H9 (cell line): ENCODE data around the gene SLC25A39. TPM values are rescaled to one million over a fixed set of nuclear protein-coding genes. Genes with fewer than 3 reads are reported as not detected.

Experiments
- DNase-seq: peaks from one replicate; pipeline ENCODE4 v3.0.0-alpha.2; 2017
- H2AFZ ChIP-seq: one replicate; pipeline ENCODE4 v1.6.1; 2013; ENCODE audit warnings: mild to moderate bottlenecking, low read length, control low read depth, moderate library complexity
- H2AK5ac ChIP-seq: 2 replicates; pipeline ENCODE4 v1.6.1; 2013; ENCODE audit warnings: low read length, control low read depth, mixed read lengths; ENCODE audit not compliant: insufficient read length
- H2BK120ac ChIP-seq: one replicate; pipeline ENCODE4 v1.6.1; 2013; ENCODE audit warnings: low read depth, mild to moderate bottlenecking, low read length, control low read depth, inconsistent platforms; ENCODE audit not compliant: poor library complexity, severe bottlenecking
- H2BK12ac ChIP-seq: 2 replicates; pipeline ENCODE4 v1.6.1; 2013; ENCODE audit warnings: low read length, control low read depth, mixed read lengths, low read depth; ENCODE audit not compliant: insufficient read length
- H2BK15ac ChIP-seq: 2 replicates; pipeline ENCODE4 v1.6.1; 2013; ENCODE audit warnings: low read depth, low read length, control low read depth
- H2BK20ac ChIP-seq: one replicate; pipeline ENCODE4 v1.6.1; 2013; ENCODE audit warnings: low read depth, mild to moderate bottlenecking, low read length, control low read depth, inconsistent platforms; ENCODE audit not compliant: poor library complexity, severe bottlenecking
- H2BK5ac ChIP-seq: 2 replicates; pipeline ENCODE4 v1.6.1; 2013; ENCODE audit warnings: low read length, control low read depth, mixed read lengths; ENCODE audit not compliant: insufficient read length
- H3K14ac ChIP-seq: 2 replicates; pipeline ENCODE4 v1.6.1; 2013; ENCODE audit warnings: low read length, control low read depth; ENCODE audit not compliant: insufficient read depth
- H3K18ac ChIP-seq: 2 replicates; pipeline ENCODE4 v1.6.1; 2013; ENCODE audit warnings: low read depth, mild to moderate bottlenecking, mixed read lengths, low read length, control low read depth; ENCODE audit not compliant: insufficient read length
- H3K23ac ChIP-seq: 2 replicates; pipeline ENCODE4 v1.6.1; 2013; ENCODE audit warnings: low read length, control low read depth, mixed read lengths, low read depth; ENCODE audit not compliant: insufficient read length
- H3K23me2 ChIP-seq: 2 replicates; pipeline ENCODE4 v1.6.1; 2013; ENCODE audit warnings: low read depth, mild to moderate bottlenecking, mixed read lengths, low read length, control low read depth; ENCODE audit not compliant: insufficient read length, poor library complexity, severe bottlenecking
- H3K27ac ChIP-seq: 2 replicates; pipeline ENCODE4 v1.5.1; 2013; ENCODE audit warnings: low read length, control low read depth, mixed read lengths, low read depth; ENCODE audit not compliant: insufficient read length
- H3K27me3 ChIP-seq: 2 replicates; pipeline ENCODE4 v1.6.1; 2013; ENCODE audit warnings: low read length, control low read depth, inconsistent platforms; ENCODE audit not compliant: insufficient read depth
- H3K4ac ChIP-seq: 2 replicates; pipeline ENCODE4 v1.6.1; 2013; ENCODE audit warnings: low read depth, mild to moderate bottlenecking, control low read depth, inconsistent platforms, low read length, moderate library complexity
- H3K4me1 ChIP-seq: 2 replicates; pipeline ENCODE4 v1.6.1; 2013; ENCODE audit warnings: low read length, control low read depth, inconsistent platforms; ENCODE audit not compliant: insufficient read depth
- H3K4me2 ChIP-seq: 2 replicates; pipeline ENCODE4 v1.6.1; 2013; ENCODE audit warnings: low read length, control low read depth, mixed read lengths; ENCODE audit not compliant: insufficient read length, insufficient read depth
- H3K56ac ChIP-seq: 2 replicates; pipeline ENCODE4 v1.6.1; 2013; ENCODE audit warnings: low read depth, mild to moderate bottlenecking, mixed read lengths, low read length, control low read depth; ENCODE audit not compliant: insufficient read length
- H3K79me1 ChIP-seq: 2 replicates; pipeline ENCODE4 v1.6.1; 2013; ENCODE audit warnings: low read depth, mild to moderate bottlenecking, moderate library complexity, low read length, control low read depth, inconsistent platforms; ENCODE audit not compliant: insufficient read depth, poor library complexity, severe bottlenecking
- H3K79me2 ChIP-seq: 2 replicates; pipeline ENCODE4 v1.6.1; 2013; ENCODE audit warnings: low read length, control low read depth, inconsistent platforms; ENCODE audit not compliant: insufficient read depth
- H3K9ac ChIP-seq: 2 replicates; pipeline ENCODE4 v1.6.1; 2013; ENCODE audit warnings: low read length, control low read depth, mixed read lengths; ENCODE audit not compliant: insufficient read length; ENCODE audit errors: extremely low read depth
- H3K9me3 ChIP-seq: one replicate; pipeline ENCODE4 v1.6.1; 2013; ENCODE audit warnings: low read depth, low read length, inconsistent platforms; ENCODE audit not compliant: control insufficient read depth
- H3T11ph ChIP-seq: one replicate; pipeline ENCODE4 v1.6.1; 2013; ENCODE audit warnings: mild to moderate bottlenecking, low read length, control low read depth, inconsistent platforms
- H4K20me1 ChIP-seq: one replicate; pipeline ENCODE4 v1.6.1; 2013; ENCODE audit not compliant: control insufficient read depth, insufficient read length, insufficient read depth
- H4K5ac ChIP-seq: 2 replicates; pipeline ENCODE4 v1.6.1; 2013; ENCODE audit warnings: low read depth, mild to moderate bottlenecking, mixed read lengths, low read length, control low read depth; ENCODE audit not compliant: insufficient read length
- H4K8ac ChIP-seq: replicated peaks from 2 replicates; pipeline ENCODE4 v1.6.1; 2013; ENCODE audit warnings: low read length, control low read depth, mixed read lengths, low read depth; ENCODE audit not compliant: insufficient read length
- H4K91ac ChIP-seq: 2 replicates; pipeline ENCODE4 v1.6.1; 2013; ENCODE audit warnings: low read depth, mild to moderate bottlenecking, moderate library complexity, mixed read lengths, low read length, control low read depth; ENCODE audit not compliant: insufficient read length
- H3K27ac Mint-ChIP-seq, 3 experiments: 2 replicates in 2 of 3; 3 replicates in 1 of 3; pipeline ENCODE4 v1.8.0; 2020 to 2021; ENCODE audit warnings: mixed read lengths in 3 of 3, mild to moderate bottlenecking in 1 of 3, moderate library complexity in 1 of 3
- H3K27me3 Mint-ChIP-seq: 2 replicates; pipeline ENCODE4 v1.8.0; 2021; ENCODE audit warnings: low read depth, mild to moderate bottlenecking, moderate library complexity, mixed read lengths
- H3K36me3 Mint-ChIP-seq, 3 experiments: 2 replicates in 2 of 3; 3 replicates in 1 of 3; pipeline ENCODE4 v1.8.0; 2020 to 2021; ENCODE audit warnings: low read depth in 3 of 3, mixed read lengths in 3 of 3; ENCODE audit not compliant: insufficient read depth in 1 of 3
- H3K4me1 Mint-ChIP-seq, 2 experiments: 2 replicates each; pipeline ENCODE4 v1.8.0; 2020; ENCODE audit warnings: mixed read lengths in 2 of 2
- H3K4me3 Mint-ChIP-seq, 2 experiments: 2 replicates in 1 of 2; 3 replicates in 1 of 2; pipeline ENCODE4 v1.8.0; 2020 to 2021; ENCODE audit warnings: mild to moderate bottlenecking in 2 of 2, mixed read lengths in 2 of 2, moderate library complexity in 1 of 2
- H3K9me3 Mint-ChIP-seq, 2 experiments: 2 replicates in 1 of 2; 3 replicates in 1 of 2; pipeline ENCODE4 v1.8.0; 2020; ENCODE audit warnings: mild to moderate bottlenecking in 2 of 2, mixed read lengths in 2 of 2, moderate library complexity in 1 of 2
- CTCF ChIP-seq: fragments of 200-600 bp; sonication (generic); conservative IDR thresholded peaks from 3 replicates; pipeline ENCODE4 v1.8.0; 2021; ENCODE audit warnings: antibody characterized with exemption, mild to moderate bottlenecking
- WGBS: extraction: QIAGEN DNeasy Blood & Tissue Kit; methylation state at CpG from one replicate; pipeline ENCODE4 v1.1.7; 2013; ENCODE audit warnings: missing lambda C conversion rate, low lambda C conversion rate, mixed read lengths; ENCODE audit not compliant: insufficient read length; ENCODE audit errors: extremely low coverage; 5-methylcytosine and 5-hydroxymethylcytosine counted together
- total RNA-seq: library from RNA; stranded (reverse); gene quantifications from 2 replicates; pipeline ENCODE4 v1.2.1, GENCODE V29; 2021

The SLC25A39 gene
- total RNA-seq, 1 experiment from 2014 or later: 227 TPM

GRCh38 chr17:44311562-44312181 lies 13.0 kb downstream of the SLC25A39 start:
- H3K56ac ChIP-seq: no peak overlapping the region
- H4K8ac ChIP-seq: no peak overlapping the region
- no peaks in the 10 kb centered on the region for H3K36me3 Mint-ChIP-seq
- H3K27ac Mint-ChIP-seq: no peak overlapping the region; a peak in 1 of 7 replicates
- no peak overlapping the region for H2BK15ac ChIP-seq
- no peaks in the 10 kb centered on the region for H3K9me3 ChIP-seq
- no peak overlapping the region for H3K4me2 ChIP-seq
- H4K91ac ChIP-seq: no peak overlapping the region
- peaks cover 27% of the 10 kb centered on the region for H3K23me2 ChIP-seq
- H3K4me3 Mint-ChIP-seq: no peak overlapping the region
- no CpG with 5 or more reads among the region's 5 CpGs for WGBS
- peaks cover 7% of the 10 kb centered on the region; the same call in 1 of the 2 replicates for H3K4me1 ChIP-seq
- no peak overlapping the region for H3K14ac ChIP-seq
- no peak overlapping the region for H3T11ph ChIP-seq
- H3K23ac ChIP-seq: no peak overlapping the region
- no peak overlapping the region for H2AK5ac ChIP-seq
- H4K20me1 ChIP-seq: peaks cover 2% of the 10 kb centered on the region
- no peak overlapping the region for H3K18ac ChIP-seq
- H2BK5ac ChIP-seq: no peak overlapping the region
- peaks cover 8% of the 10 kb centered on the region; the same call in 1 of the 2 replicates for H3K27me3 ChIP-seq
- no peaks in the 10 kb centered on the region for H3K79me2 ChIP-seq
- H3K27ac ChIP-seq: no peak overlapping the region
- H3K4me1 Mint-ChIP-seq: peaks cover 43 to 57% of the 10 kb centered on the region in 2 experiments
- H2BK20ac ChIP-seq: no peak overlapping the region
- no peak overlapping the region for H2AFZ ChIP-seq
- H2BK12ac ChIP-seq: no peak overlapping the region
- H3K27me3 Mint-ChIP-seq: peaks cover 42% of the 10 kb centered on the region
- TF ChIP-seq CTCF: no peak
- no peak overlapping the region for H4K5ac ChIP-seq
- H3K9me3 Mint-ChIP-seq: no peaks in the 10 kb centered on the region
- no peak overlapping the region for H2BK120ac ChIP-seq
- no peak overlapping the region for H3K4ac ChIP-seq
- no peaks in the 10 kb centered on the region for H3K79me1 ChIP-seq
- no peak overlapping the region for H3K9ac ChIP-seq
- no peak for DNase-seq
